Activated T-cell treated with anti-CD3 and anti-CD28 coated beads, Interleukin-2, amount 50 U/mL, for 1 hour (primary cell): Measurements from ENCODE around the gene HOXB9.

ENCODE experiments used
- DNase-seq: peaks from one replicate; pipeline ENCODE4 v3.0.0-alpha.2; 2020

HOXB9 gene

GRCh38 chr17:48639136-48639535, 13.0 kb upstream of the HOXB9 start:
- no peak for DNase-seq

DNA sequence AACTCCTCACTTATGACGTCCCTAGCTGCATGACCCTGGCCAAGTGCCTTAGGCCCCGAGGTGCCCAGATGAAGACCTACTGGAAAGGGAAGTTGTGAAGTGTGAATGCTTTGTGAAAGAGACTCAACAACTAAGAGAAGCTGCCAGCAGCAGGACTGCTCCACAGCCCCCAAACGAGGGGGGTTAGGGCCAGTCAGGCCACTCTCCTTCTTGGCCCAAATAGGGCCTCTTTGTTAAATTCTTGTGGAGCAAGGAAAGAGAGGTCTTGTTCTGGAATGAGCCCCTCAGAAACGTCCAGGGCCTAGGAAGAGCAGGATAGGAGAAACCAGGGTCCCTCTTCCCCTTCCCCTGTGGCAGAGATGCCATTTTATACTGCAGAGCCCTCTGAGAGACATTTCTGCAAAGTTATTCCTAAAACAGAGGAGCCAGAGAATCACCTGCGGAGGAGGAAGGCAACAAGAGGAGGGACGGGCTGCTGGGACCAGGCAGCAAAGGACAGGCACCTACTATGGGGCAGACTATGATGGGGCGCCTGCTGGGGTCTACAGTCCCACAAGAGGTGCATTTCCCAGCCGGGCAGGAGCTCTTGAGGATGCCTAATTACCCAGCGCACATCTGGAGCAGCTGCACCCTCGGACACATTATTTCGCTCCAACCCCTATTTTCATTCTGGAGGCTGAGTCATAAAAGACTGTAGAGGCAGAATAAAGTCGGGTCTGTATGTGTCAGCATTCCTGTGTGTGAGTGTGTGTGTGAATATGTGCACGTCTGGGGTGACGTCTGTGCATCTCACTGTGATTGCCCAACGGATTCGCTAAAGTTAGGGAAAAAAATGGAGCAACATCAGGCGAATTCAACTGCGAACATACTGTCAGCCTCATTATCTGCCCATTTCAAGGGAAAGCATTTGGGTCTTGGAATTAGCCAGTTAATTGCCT, 11.4 kb upstream of the HOXB9 start:
- no peak for DNase-seq

DNA sequence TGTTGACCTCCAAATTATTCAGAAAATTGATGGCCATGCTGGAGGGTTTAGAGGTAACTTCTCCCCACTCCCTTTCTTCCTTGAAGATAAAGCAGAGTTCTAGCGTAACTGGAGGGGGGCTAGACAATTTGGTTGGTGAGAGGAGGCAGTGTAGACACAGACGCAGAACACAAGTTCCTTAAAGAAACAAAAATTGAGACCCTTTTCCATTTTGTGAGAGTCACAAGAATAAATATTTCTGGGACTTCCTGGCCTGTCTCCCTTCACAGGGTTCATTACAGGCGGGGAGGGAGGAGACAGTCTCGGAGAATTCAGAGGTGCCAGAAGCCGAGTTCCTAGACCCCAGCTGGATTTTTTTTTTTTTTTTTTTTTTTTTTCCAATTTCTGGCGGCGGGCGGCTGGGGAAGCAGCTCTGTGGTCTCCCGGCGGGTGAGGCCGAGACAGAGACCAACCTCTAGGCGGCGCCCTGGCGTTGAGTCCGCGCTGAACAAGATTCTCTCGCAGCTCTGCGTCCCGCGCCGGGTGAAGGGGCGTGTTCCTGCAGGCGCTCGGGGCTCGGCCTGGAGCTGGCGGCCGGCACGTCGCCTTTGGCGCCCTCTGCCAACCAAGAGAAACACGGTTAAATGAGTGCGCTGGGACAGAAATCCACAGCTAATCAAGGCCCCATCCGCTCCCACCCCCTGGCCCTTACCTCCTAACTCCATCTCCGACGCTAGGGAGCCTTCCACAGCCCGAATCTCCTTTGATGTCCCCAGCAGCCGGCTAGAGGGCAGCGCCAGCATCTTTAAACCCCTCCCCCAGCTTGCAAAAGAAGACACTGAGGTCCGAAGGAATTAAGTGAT, 10.2 kb upstream of the HOXB9 start:
- peak; percentile 75 for DNase-seq

DNA sequence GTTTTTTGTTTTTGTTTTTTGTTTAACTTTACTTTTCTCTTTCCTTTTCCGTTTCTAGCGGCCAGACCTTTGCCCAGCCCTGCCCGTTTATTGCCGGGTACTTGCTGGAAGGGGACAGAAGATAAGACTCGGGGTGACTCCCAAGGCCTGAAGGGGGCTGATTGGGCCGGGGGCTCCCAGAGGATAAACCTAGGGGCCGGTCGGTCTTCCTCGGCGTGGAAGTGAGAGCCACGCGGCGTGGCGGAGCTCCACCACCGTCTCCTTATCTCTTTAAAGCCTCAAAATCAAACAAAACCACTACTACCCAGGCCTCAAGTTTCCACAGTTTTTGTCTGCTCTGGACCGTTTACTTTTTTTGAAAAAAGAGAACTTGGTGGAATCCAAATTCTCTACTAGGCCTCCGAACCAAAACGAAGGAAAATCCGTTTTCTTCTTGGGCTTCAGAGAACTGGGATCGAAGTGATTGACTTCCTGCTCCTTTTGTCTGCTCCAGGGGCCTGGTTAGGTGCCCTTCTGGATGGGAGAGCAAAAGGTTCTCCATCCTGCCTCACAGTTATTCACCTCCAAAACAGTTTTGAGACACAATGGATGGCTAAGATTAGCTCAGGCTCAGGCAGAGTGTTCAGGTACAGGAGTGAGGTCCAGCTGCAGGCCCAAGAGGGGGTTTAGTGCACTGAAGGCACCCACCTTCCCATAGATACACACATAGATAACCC, 8.5 kb upstream of the HOXB9 start:
- no peak for DNase-seq

GRCh38 chr17:48633266-48633677, 7.1 kb upstream of the HOXB9 start:
- DNase-seq = no peak

DNA sequence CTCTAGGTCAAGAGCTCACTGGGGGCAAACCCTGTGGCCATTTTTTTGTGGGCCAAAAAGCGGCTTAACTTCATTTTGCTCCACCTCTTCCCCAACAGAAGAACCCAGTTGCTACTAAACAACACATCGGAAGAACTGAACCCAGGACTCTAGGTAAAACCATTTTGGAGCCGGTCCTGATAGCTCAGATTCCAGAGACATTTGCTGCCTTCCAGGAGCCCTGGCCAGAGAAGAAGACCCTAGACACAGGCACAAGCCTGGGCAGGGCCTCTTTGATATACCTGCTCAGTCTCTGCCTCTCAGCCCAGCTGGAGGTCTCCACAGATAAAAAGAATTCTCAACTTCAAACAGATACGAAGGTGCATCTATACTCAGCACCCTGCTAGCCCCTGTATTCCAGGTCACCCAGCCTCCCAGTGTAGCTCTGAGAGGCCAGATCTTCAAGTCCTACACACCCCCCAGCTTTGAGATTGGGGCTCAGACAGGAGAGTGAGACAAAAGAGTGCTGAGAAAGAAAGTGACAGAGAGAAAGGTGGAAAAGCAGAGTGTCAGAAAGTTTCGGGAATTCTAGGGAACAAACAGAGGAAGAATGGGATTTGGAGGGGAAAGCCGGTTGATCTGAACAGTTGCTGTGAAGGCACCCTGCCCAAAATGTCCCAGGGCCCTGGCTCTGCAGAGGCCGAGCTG, 6.6 kb upstream of the HOXB9 start:
- DNase-seq = no peak

DNA sequence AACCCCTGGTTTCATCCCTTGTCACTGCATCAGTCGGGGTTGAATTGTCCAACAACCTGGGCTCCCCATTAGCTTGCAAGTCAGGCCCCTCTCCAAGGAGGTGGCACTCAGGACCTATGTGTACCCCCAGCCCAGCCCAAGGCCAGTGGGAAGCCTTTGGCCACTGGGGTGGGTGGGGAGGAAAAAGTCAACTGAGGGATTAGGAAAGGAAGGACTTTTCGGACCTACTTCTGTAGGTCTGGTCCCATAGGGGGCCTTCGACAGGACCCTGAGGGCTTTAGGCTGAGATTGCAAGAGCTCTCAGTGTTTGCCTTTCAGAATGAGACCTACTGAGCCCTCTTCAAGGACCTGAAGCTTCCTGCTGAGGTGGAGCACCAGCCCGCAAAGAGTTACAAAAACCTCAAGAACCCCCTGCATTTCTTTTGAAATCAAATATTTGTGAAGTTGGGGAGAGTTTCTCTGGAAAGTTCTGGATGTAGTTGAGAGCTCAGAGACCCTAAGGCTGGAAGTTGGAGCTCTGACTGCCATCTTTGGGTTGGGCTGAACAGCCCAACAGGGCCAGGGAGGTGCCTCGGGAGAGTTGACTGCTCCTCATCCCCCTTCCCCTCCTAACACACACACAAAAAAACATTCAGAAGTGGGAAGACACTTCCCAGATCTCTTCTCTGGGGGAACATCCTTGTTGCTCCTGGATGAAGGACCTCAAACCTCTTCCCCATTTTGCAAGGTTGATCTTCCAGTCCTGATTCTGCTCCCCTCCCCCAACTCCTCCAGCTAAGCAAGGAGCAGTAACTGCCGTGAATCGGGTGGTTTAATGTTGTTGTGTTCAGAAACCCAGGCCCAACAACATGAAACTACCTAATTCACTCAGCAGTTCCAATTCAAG, 5.8 kb upstream of the HOXB9 start:
- no peak for DNase-seq

DNA sequence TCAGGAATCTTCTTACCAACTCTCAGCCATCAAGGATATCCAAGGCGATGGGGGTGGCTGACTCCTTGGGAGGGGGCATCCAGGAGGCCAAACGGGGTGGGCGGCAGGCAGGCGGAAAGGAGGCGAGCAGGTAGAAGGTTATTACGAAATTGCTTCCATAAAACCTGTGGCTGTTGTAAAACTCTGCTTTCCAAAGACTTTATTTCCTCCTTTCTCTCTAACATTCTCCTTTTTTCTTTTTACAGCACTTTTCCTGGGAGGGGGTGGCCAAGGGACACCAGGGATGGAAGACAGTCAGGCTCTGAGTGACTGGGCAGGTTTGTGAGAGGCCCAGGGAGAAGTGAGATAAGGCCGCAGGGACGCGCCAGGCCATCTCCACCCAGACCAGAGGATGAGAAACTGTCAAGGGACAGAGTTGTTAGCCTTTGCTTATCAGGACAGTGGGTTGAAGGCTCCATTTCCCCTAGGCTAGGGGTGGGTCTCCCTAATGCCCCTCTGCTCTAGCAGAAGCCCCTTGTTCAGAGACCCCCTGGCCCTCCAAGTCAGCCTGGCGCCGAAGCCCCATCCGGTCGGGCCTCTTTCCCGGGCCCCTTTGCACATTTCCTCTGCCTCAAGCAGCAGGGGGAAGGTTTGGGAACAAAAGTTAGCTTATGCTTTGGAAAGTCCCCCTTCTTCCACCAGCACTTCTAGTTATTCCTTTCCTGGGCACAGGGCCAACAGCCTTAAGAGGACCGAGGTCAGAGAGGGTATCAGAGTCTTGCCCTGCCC, 5.0 kb upstream of the HOXB9 start:
- DNase-seq = no peak

- no peak for DNase-seq
Measured at GRCh38 chr17:48630009-48630924, 4.1 kb upstream of the HOXB9 start.

- DNase-seq = peak; percentile 13
Measured at GRCh38 chr17:48629411-48629759, 3.2 kb upstream of the HOXB9 start.

GRCh38 chr17:48628649-48629410, 2.7 kb upstream of the HOXB9 start:
- peak; percentile 13 for DNase-seq

GRCh38 chr17:48627623-48628521, 1.7 kb upstream of the HOXB9 start:
- DNase-seq = peak; percentile 16

GRCh38 chr17:48627118-48627597, 1.0 kb upstream of the HOXB9 start:
- no peak for DNase-seq

DNA sequence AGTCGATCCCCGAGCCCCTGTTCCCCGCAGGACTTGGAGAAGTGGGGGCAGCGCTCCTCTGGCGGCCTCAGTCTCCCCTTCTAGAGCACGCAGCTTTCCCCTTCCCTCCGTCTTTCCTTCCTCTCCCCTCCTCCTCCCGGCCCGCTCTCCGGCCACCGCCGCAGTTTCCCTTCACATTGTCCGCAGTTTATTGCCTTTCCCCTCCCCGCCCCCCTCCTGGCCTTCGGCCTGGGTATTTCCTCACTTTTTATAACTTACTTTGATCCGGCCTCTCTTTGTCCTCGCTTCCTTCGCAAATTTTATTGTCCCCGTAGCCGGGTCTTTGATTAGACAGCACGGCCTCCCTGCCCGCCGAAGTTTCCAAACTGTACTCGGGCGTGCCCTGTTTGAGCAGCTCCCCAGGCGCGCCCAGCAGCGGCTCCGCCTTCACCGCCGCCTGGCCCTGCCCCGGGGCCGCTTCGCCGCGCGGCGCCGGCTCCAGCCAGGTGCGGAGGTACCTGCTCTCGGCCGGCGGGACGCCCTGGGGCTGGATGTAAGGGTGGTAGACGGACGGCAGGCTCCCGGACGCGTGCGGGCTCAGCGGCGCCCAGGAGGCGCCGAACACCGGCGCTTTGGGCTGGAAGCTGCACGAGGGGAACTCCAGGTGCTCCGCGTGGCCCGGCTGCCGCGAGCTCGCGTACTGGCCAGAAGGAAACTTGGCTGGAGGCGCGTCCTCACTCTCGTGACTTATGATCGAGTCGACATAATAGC, 488 bp downstream of the HOXB9 start:
- peak; percentile 67 for DNase-seq

DNA sequence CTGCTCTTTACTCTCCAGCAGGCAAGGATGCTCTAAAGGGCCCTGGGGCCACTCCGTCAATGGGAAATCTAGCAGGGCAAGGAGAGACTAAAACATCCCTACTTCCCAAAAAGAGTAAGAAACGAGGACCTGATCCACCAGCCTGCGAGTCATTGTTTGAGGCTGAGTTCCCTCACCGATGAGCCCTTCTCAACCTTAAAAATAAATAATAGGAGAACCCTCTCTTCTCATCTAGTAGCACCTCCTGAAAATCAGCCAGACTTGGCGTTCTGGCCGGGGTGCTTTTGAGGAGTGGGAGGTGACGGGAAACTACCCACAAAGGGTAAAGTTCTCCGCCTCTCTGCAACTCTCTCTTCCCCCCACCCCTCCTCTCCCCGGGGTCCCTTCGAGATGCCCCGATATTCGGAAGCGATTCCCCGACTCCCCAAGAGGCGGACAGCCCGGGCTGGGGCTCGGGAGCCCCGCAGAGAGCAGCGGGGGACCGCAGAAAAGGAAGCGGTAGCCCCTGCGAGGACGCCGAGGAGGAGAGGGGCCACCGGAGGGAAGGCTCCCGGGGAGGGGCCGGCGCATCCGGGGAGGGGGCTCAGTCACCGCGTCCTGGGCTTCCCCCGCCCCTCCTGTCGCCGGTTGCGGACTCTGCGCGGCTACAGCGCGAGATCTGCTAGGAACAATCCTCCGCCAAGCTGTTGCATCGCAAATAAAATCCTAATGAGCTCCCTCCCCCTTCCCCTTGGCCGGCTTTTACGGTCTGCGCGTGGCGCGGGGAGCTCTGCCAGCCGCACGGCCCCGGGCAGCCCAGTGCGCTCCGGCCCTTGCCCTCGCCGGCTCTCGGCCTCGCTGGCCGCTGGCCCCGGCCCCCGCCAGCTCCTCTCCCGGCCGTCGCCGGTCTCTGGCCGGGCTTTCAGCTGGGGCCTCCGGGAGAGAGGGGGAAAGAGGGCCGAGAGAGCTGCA, 1.3 kb downstream of the HOXB9 start:
- no peak for DNase-seq

DNA sequence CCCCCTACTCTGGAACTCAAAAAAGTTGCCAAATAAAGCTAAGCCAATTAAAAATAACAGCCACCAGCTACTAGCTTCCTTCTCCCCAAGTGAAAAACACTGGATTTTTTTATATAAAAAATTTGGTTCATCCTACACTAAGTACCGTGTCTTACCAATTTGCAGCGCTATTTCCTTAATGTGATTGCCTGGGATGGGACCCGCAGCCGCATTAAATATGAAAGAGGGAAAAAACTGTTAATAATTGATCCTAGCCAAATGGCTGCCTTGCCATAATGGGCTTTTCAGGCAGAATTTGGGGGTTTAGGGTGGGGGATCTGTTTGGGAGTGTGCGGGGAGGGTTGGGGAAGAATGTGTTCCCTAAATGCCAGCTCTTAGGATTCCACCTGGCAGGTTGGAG, 2.0 kb downstream of the HOXB9 start:
- DNase-seq = no peak
